WTC11 (cell line): Measurements from ENCODE around the gene CPB2. TPM values are rescaled to one million over a fixed set of nuclear protein-coding genes. Genes with fewer than 3 reads are reported as not detected.

Source experiments
- ATAC-seq: fragments of 200-7000 bp; cut with Tn5 transposase; 2 replicates; pipeline ENCODE4 v1.10.0; 2021; ENCODE audit warnings: mild to moderate bottlenecking, moderate library complexity
- CTCF ChIA-PET: fragments of 300-600 bp; sonication (Branson Sonifier 250); formaldehyde crosslinking; loops from one replicate; lab custom pipeline; 2021; ENCODE audit warnings: antibody characterized with exemption; lab: Charles Lee
- POLR2A ChIA-PET: fragments of 350-600 bp; sonication (Branson Sonifier 250); formaldehyde crosslinking; loops from one replicate; lab custom pipeline; 2021; ENCODE audit warnings: antibody characterized with exemption; lab: Charles Lee
- DNase-seq: peaks from one replicate; pipeline ENCODE4 v3.0.0; 2021; ENCODE audit warnings: low spot score
- H3K27ac Mint-ChIP-seq: 2 replicates; pipeline ENCODE4 v1.8.0; 2021; ENCODE audit warnings: mixed read lengths
- H3K27me3 Mint-ChIP-seq: 2 replicates; pipeline ENCODE4 v1.8.0; 2021; ENCODE audit warnings: low read depth, mild to moderate bottlenecking, moderate library complexity, mixed read lengths
- H3K36me3 Mint-ChIP-seq: 2 replicates; pipeline ENCODE4 v1.8.0; 2021; ENCODE audit warnings: mixed read lengths
- H3K4me1 Mint-ChIP-seq: 2 replicates; pipeline ENCODE4 v1.8.0; 2022; ENCODE audit warnings: mixed read lengths
- H3K4me3 Mint-ChIP-seq: 2 replicates; pipeline ENCODE4 v1.8.0; 2021; ENCODE audit warnings: mild to moderate bottlenecking, moderate library complexity, mixed read lengths
- H3K9me3 Mint-ChIP-seq: 2 replicates; pipeline ENCODE4 v1.8.0; 2021; ENCODE audit warnings: mixed read lengths
- CREB1 ChIP-seq: sonication (generic); formaldehyde crosslinking; IDR thresholded peaks from 2 replicates; pipeline ENCODE4 v1.8.0; 2023; ENCODE audit warnings: mild to moderate bottlenecking, missing genetic modification reagents
- ELF4 ChIP-seq: sonication (generic); formaldehyde crosslinking; IDR thresholded peaks from 2 replicates; pipeline ENCODE4 v1.8.1; 2022; ENCODE audit warnings: low read depth, mild to moderate bottlenecking, moderate library complexity, missing genetic modification reagents
- ESRRA ChIP-seq: sonication (generic); formaldehyde crosslinking; IDR thresholded peaks from 2 replicates; pipeline ENCODE4 v1.8.1; 2022; ENCODE audit warnings: mild to moderate bottlenecking, missing genetic modification reagents, borderline replicate concordance
- ETV6 ChIP-seq: sonication (generic); formaldehyde crosslinking; IDR thresholded peaks from 2 replicates; pipeline ENCODE4 v1.8.1; 2022; ENCODE audit warnings: mild to moderate bottlenecking, missing genetic modification reagents
- JAZF1 ChIP-seq: fragments of 250-450 bp; sonication (Bioruptor Pico); IDR thresholded peaks from 2 replicates; pipeline ENCODE4 v1.9.0; 2021; ENCODE audit warnings: moderate library complexity, mild to moderate bottlenecking, inconsistent platforms
- MXD4 ChIP-seq: fragments of 250-450 bp; sonication (Bioruptor Pico); IDR thresholded peaks from 2 replicates; pipeline ENCODE4 v1.8.0; 2021; ENCODE audit warnings: mild to moderate bottlenecking, moderate library complexity, borderline replicate concordance
- OVOL2 ChIP-seq: fragments of 250-450 bp; sonication (Bioruptor Pico); IDR thresholded peaks from 2 replicates; pipeline ENCODE4 v1.9.0; 2021; ENCODE audit warnings: mild to moderate bottlenecking, borderline replicate concordance
- RELA ChIP-seq: sonication (generic); formaldehyde crosslinking; IDR thresholded peaks from 2 replicates; pipeline ENCODE4 v1.8.1; 2022; ENCODE audit warnings: missing genetic modification reagents, mild to moderate bottlenecking, borderline replicate concordance
- SMAD4 ChIP-seq: sonication (generic); formaldehyde crosslinking; IDR thresholded peaks from 2 replicates; pipeline ENCODE4 v1.8.0; 2022; ENCODE audit warnings: mild to moderate bottlenecking, missing genetic modification reagents
- TEAD4 ChIP-seq: sonication (generic); formaldehyde crosslinking; IDR thresholded peaks from 2 replicates; pipeline ENCODE4 v1.8.0; 2022; ENCODE audit warnings: mild to moderate bottlenecking, missing genetic modification reagents
- ZNF121 ChIP-seq: sonication (generic); formaldehyde crosslinking; IDR thresholded peaks from 2 replicates; pipeline ENCODE4 v1.8.0; 2023; ENCODE audit warnings: missing genetic modification reagents
- ZNF317 ChIP-seq: sonication (generic); formaldehyde crosslinking; IDR thresholded peaks from 2 replicates; pipeline ENCODE4 v1.8.1; 2023; ENCODE audit warnings: low read depth, mild to moderate bottlenecking, moderate library complexity, missing genetic modification reagents, borderline replicate concordance
- ZNF396 ChIP-seq: fragments of 250-450 bp; sonication (Bioruptor Pico); IDR thresholded peaks from 2 replicates; pipeline ENCODE4 v1.8.0; 2021; ENCODE audit warnings: mild to moderate bottlenecking, moderate library complexity, borderline replicate concordance
- ZNF423 ChIP-seq: fragments of 250-450 bp; sonication (Bioruptor Pico); IDR thresholded peaks from 2 replicates; pipeline ENCODE4 v2.1.2; 2022; ENCODE audit warnings: mild to moderate bottlenecking, moderate library complexity
- ZNF671 ChIP-seq: fragments of 250-450 bp; sonication (Bioruptor Pico); IDR thresholded peaks from 2 replicates; pipeline ENCODE4 v1.8.0; 2021; ENCODE audit warnings: mild to moderate bottlenecking
- total RNA-seq: library from RNA; stranded (reverse); gene quantifications from 3 replicates; pipeline ENCODE4 v1.2.3, GENCODE V29; 2021
- TF ChIP-seq, protein P1 (sequence below): fragments of 250-450 bp; sonication (Bioruptor Pico); IDR thresholded peaks from 2 replicates; pipeline ENCODE4 v1.9.0; 2021; ENCODE audit warnings: mild to moderate bottlenecking, borderline replicate concordance
- TF ChIP-seq, protein P2 (sequence below): sonication (generic); formaldehyde crosslinking; IDR thresholded peaks from 2 replicates; pipeline ENCODE4 v1.8.1; 2023; ENCODE audit warnings: mild to moderate bottlenecking, missing genetic modification reagents, moderate library complexity
- TF ChIP-seq, protein P3 (sequence below): sonication (generic); formaldehyde crosslinking; IDR thresholded peaks from 2 replicates; pipeline ENCODE4 v1.8.1; 2023; ENCODE audit warnings: mild to moderate bottlenecking, missing genetic modification reagents
- TF ChIP-seq, protein P4 (sequence below): sonication (generic); formaldehyde crosslinking; IDR thresholded peaks from 2 replicates; pipeline ENCODE4 v1.8.0; 2022; ENCODE audit warnings: mild to moderate bottlenecking, missing genetic modification reagents
- TF ChIP-seq, protein P5 (sequence below): sonication (generic); formaldehyde crosslinking; IDR thresholded peaks from 2 replicates; pipeline ENCODE4 v1.8.1; 2023; ENCODE audit warnings: mild to moderate bottlenecking, missing genetic modification reagents, moderate library complexity
- TF ChIP-seq, protein P6 (sequence below): fragments of 250-450 bp; sonication (Bioruptor Pico); IDR thresholded peaks from 2 replicates; pipeline ENCODE4 v1.9.0; 2021; ENCODE audit warnings: mild to moderate bottlenecking
- TF ChIP-seq, protein P7 (sequence below): fragments of 250-450 bp; sonication (Bioruptor Pico); IDR thresholded peaks from 2 replicates; pipeline ENCODE4 v1.9.0; 2021; ENCODE audit warnings: mild to moderate bottlenecking
- TF ChIP-seq, protein P8 (sequence below): sonication (generic); formaldehyde crosslinking; IDR thresholded peaks from 2 replicates; pipeline ENCODE4 v1.8.1; 2022; ENCODE audit warnings: low read depth, missing genetic modification reagents, borderline replicate concordance

CPB2 gene
- total RNA-seq, 1 experiment from 2014 or later, result 0.33 TPM

DNA sequence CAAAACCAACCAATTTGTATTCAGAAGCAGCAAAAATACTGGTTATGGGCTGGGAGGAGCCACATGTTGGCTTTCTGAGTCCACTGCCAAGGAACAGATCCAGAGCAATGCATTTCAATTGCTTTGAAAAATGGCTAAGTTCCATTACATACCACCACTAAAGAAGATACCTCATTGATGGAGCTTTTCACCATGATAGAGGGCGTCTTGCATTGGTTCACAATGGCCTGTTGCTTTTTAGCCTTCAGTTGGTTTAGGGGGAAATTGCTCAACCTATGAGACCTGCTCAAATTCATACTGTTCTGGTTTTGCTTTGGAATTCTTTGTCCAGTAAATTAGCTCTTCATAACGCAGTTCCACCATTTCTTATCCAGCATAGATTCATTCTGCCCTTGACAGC, 21.2 kb upstream of the CPB2 start (continued):
- TF ChIP-seq, protein P1, sequence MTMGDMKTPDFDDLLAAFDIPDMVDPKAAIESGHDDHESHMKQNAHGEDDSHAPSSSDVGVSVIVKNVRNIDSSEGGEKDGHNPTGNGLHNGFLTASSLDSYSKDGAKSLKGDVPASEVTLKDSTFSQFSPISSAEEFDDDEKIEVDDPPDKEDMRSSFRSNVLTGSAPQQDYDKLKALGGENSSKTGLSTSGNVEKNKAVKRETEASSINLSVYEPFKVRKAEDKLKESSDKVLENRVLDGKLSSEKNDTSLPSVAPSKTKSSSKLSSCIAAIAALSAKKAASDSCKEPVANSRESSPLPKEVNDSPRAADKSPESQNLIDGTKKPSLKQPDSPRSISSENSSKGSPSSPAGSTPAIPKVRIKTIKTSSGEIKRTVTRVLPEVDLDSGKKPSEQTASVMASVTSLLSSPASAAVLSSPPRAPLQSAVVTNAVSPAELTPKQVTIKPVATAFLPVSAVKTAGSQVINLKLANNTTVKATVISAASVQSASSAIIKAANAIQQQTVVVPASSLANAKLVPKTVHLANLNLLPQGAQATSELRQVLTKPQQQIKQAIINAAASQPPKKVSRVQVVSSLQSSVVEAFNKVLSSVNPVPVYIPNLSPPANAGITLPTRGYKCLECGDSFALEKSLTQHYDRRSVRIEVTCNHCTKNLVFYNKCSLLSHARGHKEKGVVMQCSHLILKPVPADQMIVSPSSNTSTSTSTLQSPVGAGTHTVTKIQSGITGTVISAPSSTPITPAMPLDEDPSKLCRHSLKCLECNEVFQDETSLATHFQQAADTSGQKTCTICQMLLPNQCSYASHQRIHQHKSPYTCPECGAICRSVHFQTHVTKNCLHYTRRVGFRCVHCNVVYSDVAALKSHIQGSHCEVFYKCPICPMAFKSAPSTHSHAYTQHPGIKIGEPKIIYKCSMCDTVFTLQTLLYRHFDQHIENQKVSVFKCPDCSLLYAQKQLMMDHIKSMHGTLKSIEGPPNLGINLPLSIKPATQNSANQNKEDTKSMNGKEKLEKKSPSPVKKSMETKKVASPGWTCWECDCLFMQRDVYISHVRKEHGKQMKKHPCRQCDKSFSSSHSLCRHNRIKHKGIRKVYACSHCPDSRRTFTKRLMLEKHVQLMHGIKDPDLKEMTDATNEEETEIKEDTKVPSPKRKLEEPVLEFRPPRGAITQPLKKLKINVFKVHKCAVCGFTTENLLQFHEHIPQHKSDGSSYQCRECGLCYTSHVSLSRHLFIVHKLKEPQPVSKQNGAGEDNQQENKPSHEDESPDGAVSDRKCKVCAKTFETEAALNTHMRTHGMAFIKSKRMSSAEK (CRISPR knock-in tag), result no peak
- TF ChIP-seq, protein P2, sequence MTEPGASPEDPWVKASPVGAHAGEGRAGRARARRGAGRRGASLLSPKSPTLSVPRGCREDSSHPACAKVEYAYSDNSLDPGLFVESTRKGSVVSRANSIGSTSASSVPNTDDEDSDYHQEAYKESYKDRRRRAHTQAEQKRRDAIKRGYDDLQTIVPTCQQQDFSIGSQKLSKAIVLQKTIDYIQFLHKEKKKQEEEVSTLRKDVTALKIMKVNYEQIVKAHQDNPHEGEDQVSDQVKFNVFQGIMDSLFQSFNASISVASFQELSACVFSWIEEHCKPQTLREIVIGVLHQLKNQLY (CRISPR knock-in tag), result no peak
- TF ChIP-seq, all 79 proteins: peak for 0

DNA sequence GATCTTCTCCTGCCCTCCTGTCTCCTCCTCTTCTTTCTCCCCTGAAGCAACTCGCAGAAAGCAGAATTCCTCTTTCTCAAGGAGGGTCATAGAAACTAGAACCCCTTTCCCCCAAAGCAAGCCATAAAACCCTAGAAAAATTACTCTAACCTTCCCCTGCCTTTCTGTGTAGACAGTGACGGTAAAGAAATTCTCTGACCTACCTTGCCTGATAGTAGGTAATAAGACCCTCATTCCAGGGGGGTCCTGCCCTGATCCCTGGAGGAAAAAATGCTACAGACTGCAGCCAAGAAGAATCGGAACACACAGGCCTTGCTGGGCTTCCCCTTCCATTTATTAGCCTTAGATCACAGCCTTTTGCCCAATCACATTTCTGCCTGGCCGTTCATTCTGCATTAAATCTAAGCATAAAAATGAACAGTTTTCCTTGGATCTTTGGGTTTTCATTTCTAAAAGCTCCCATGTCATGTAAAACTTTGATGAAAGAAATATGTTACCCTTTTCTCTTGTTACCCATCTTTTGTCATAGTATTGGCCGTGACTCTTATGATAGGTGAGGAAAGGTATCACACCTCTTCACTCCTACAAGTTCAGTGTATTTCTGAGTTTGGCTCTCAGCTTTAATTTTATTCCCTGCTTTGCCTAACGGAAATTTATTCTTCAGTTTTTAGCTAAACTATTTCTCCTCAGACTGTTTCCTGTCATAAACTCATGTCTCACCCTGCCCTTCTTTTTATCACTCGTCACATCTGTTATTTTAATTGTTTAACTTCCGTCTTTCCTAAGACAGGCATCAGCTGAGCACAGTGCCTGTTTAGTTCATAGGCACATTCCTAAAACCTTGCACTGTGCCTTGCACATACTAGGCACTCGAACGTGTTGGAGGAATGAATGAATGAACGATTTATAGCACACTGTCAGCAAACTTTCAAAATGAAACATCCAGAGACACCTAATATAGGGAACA, 20.4 kb upstream of the CPB2 start:
- ATAC-seq, result no peak

DNA sequence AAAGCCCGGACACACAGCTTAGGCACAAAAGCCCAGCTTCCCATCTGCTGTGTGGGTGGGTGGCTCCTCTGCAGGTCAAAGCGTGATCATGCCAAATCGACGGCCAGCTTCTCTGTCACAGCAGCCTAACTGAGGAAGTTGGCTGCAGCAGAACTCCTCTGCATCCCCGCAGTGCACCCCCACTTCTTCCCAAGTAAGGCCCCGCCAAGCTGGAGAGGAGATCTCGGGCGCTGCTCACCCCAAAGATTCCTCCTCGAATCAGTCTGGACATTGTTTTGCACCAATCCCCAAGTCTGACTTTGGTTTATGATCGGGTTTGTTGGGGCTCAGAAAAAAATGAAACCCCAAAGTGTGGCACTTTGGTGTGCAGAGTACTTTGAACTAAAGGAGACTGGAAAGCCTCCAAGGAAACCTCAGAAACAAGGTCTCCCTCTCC, 19.7 kb upstream of the CPB2 start:
- Mint-ChIP-seq H3K4me1 (peaks cover 20% of the 10 kb centered on the region), H3K27ac (no peak overlapping the region), H3K36me3 (no peaks in the 10 kb centered on the region), H3K27me3 (no peaks in the 10 kb centered on the region), H3K4me3 (no peak overlapping the region), H3K9me3 (no peaks in the 10 kb centered on the region)
- ATAC-seq (no peak), DNase-seq (no peak)
- ChIA-PET CTCF (no interaction called here), POLR2A (interaction anchor here (0.6 kb wide), 1 partner anchor 808 kb away, joined by 3 read pairs; no protein-coding TSS in a partner anchor)
- TF ChIP-seq ELF4 (CRISPR knock-in tag) (no peak), JAZF1 (CRISPR knock-in tag) (no peak), ZNF396 (CRISPR knock-in tag) (no peak), ZNF423 (CRISPR knock-in tag) (no peak), ZNF671 (CRISPR knock-in tag) (no peak), MXD4 (no peak), ETV6 (CRISPR knock-in tag) (no peak)
- TF ChIP-seq, protein P3, sequence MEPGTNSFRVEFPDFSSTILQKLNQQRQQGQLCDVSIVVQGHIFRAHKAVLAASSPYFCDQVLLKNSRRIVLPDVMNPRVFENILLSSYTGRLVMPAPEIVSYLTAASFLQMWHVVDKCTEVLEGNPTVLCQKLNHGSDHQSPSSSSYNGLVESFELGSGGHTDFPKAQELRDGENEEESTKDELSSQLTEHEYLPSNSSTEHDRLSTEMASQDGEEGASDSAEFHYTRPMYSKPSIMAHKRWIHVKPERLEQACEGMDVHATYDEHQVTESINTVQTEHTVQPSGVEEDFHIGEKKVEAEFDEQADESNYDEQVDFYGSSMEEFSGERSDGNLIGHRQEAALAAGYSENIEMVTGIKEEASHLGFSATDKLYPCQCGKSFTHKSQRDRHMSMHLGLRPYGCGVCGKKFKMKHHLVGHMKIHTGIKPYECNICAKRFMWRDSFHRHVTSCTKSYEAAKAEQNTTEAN, result no peak
- TF ChIP-seq, protein P4, sequence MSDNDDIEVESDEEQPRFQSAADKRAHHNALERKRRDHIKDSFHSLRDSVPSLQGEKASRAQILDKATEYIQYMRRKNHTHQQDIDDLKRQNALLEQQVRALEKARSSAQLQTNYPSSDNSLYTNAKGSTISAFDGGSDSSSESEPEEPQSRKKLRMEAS, result no peak
- TF ChIP-seq, protein P5, sequence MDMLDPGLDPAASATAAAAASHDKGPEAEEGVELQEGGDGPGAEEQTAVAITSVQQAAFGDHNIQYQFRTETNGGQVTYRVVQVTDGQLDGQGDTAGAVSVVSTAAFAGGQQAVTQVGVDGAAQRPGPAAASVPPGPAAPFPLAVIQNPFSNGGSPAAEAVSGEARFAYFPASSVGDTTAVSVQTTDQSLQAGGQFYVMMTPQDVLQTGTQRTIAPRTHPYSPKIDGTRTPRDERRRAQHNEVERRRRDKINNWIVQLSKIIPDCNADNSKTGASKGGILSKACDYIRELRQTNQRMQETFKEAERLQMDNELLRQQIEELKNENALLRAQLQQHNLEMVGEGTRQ, result no peak
- TF ChIP-seq, protein P6, sequence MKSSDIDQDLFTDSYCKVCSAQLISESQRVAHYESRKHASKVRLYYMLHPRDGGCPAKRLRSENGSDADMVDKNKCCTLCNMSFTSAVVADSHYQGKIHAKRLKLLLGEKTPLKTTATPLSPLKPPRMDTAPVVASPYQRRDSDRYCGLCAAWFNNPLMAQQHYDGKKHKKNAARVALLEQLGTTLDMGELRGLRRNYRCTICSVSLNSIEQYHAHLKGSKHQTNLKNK (CRISPR knock-in tag), result no peak
- TF ChIP-seq, protein P7, sequence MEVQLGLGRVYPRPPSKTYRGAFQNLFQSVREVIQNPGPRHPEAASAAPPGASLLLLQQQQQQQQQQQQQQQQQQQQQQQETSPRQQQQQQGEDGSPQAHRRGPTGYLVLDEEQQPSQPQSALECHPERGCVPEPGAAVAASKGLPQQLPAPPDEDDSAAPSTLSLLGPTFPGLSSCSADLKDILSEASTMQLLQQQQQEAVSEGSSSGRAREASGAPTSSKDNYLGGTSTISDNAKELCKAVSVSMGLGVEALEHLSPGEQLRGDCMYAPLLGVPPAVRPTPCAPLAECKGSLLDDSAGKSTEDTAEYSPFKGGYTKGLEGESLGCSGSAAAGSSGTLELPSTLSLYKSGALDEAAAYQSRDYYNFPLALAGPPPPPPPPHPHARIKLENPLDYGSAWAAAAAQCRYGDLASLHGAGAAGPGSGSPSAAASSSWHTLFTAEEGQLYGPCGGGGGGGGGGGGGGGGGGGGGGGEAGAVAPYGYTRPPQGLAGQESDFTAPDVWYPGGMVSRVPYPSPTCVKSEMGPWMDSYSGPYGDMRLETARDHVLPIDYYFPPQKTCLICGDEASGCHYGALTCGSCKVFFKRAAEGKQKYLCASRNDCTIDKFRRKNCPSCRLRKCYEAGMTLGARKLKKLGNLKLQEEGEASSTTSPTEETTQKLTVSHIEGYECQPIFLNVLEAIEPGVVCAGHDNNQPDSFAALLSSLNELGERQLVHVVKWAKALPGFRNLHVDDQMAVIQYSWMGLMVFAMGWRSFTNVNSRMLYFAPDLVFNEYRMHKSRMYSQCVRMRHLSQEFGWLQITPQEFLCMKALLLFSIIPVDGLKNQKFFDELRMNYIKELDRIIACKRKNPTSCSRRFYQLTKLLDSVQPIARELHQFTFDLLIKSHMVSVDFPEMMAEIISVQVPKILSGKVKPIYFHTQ (CRISPR knock-in tag), result no peak

More for the DNA sequence above, 20.4 kb upstream of the CPB2 start:
- H3K9me3 Mint-ChIP-seq, result no peaks in the 10 kb centered on the region
- no peak overlapping the region for H3K4me3 Mint-ChIP-seq
- POLR2A ChIA-PET, result interaction anchor here (0.6 kb wide), 1 partner anchor 809 kb away, joined by 3 read pairs; no protein-coding TSS in a partner anchor
- H3K4me1 Mint-ChIP-seq, result peaks cover 13% of the 10 kb centered on the region
- H3K27ac Mint-ChIP-seq, result no peak overlapping the region
- CTCF ChIA-PET, result interaction anchor here (1.1 to 2.2 kb wide), 7 partner anchors 17 to 355 kb away, joined by 3 to 16 read pairs (median 11); no protein-coding TSS in a partner anchor
- H3K36me3 Mint-ChIP-seq, result no peaks in the 10 kb centered on the region
- no peak for DNase-seq
- no peaks in the 10 kb centered on the region for H3K27me3 Mint-ChIP-seq
- TF ChIP-seq TEAD4 (CRISPR knock-in tag), result no peak
- no peak for TF ChIP-seq ESRRA (CRISPR knock-in tag)
- no peak for TF ChIP-seq RELA
- TF ChIP-seq CREB1 (CRISPR knock-in tag), result no peak
- no peak for TF ChIP-seq ZNF396 (CRISPR knock-in tag)
- TF ChIP-seq ZNF121 (CRISPR knock-in tag), result no peak
- no peak for TF ChIP-seq SMAD4 (CRISPR knock-in tag)
- no peak for TF ChIP-seq OVOL2 (CRISPR knock-in tag)
- TF ChIP-seq ZNF317 (CRISPR knock-in tag), result no peak
- TF ChIP-seq, protein P8, sequence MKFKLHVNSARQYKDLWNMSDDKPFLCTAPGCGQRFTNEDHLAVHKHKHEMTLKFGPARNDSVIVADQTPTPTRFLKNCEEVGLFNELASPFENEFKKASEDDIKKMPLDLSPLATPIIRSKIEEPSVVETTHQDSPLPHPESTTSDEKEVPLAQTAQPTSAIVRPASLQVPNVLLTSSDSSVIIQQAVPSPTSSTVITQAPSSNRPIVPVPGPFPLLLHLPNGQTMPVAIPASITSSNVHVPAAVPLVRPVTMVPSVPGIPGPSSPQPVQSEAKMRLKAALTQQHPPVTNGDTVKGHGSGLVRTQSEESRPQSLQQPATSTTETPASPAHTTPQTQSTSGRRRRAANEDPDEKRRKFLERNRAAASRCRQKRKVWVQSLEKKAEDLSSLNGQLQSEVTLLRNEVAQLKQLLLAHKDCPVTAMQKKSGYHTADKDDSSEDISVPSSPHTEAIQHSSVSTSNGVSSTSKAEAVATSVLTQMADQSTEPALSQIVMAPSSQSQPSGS (CRISPR knock-in tag), result no peak
